Coronary artery (tissue), 2 donors: ENCODE measurements around the gene IL20RA.

ENCODE experiments used
- DNase-seq: peaks from one replicate; pipeline ENCODE4 v3.0.0-alpha.2; 2017; ENCODE audit warnings: low spot score
- H3K27ac ChIP-seq, 2 donors: fragments of 200-600 bp; sonication (generic); one replicate each; pipeline ENCODE4 v1.5.1; 2016 to 2019
- H3K4me3 ChIP-seq: fragments of 200-600 bp; sonication (generic); 2 replicates; pipeline ENCODE4 v1.5.1; 2016; ENCODE audit warnings: mild to moderate bottlenecking, moderate library complexity
- CTCF ChIP-seq: fragments of 200-600 bp; sonication (generic); IDR thresholded peaks from one replicate; pipeline ENCODE4 v1.5.1; 2019; ENCODE audit warnings: antibody characterized with exemption

IL20RA gene

DNA sequence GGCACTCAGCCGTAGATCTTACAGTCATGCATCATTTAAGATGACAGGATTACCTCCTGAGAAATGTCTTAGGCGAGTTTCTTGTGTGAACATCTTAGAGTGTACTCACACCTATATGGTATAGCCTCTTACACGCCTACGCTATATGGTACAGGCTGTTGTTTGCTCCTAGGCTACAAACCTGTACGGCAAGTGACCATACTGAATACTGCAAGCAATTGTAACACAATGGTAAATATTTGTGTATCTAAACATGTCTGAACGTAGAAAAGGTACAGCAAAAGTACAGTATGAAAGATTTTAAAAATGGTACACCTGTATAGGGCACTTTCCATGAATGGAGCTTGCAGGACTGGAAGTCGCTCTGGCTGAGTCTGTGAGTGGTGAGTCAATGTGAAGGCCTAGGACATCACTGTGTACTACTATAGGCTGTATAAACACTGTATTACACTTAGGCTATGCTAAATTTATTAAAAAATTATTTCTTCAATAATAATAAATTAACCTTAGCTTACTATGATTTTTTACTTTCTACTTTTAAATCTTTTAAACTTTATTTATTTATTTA is 541 bp upstream of the IL20RA start:
- DNase-seq: no peak
- Histone ChIP-seq H3K27ac (no peak overlapping the region), H3K4me3 (no peak overlapping the region)
- no peak for TF ChIP-seq CTCF

DNA sequence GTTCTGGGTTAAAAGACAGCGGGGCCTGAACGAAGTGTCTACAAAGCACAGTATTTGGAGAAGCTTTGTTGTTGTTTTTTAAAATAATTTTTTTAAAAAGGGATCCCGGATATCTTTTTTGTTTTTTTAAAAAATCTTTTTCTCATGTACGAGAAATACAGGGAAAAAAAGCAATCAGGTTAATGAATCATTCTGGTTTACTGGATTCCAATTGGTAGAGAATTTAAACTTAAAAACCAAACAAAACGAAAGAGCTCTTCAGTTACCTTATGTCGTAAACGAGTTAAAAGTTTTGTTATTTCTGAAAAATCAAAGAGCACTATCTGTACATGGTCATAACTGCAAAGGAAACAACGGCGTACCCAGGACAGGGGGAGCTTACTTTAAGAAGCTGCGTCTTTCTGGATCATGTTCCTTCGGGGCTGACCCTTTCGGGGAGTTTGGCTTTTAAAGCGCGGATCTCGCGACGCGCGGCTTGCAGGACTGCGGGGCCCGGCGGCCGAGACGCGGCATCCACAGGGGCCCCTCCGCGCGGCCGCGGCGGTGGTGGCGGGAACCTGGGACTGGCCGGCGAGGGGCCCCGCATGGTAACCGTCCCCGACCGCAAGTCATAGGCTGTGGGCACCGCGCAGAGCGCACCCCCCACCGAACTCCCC is 927 bp downstream of the IL20RA start:
- Histone ChIP-seq H3K4me3 (peak overlapping the region; percentile 86), H3K27ac (no peak overlapping the region)
- no peak for TF ChIP-seq CTCF
- no peak for DNase-seq

GRCh38 chr6:137040393-137040792 is 4.4 kb downstream of the IL20RA start:
- DNase-seq: no peak
- no peak overlapping the region for H3K4me3 ChIP-seq
- H3K27ac ChIP-seq: no peak overlapping the region
- no peak for TF ChIP-seq CTCF

GRCh38 chr6:137039010-137039409 is 5.8 kb downstream of the IL20RA start:
- no peak overlapping the region for H3K27ac ChIP-seq
- DNase-seq: no peak
- TF ChIP-seq CTCF: no peak
- H3K4me3 ChIP-seq: no peak overlapping the region

- no peak for DNase-seq
- no peak for TF ChIP-seq CTCF
- H3K27ac ChIP-seq: no peak overlapping the region
- no peak overlapping the region for H3K4me3 ChIP-seq
Observed at GRCh38 chr6:137036566-137037300, 8.0 kb downstream of the IL20RA start.

- no peak for DNase-seq
- H3K27ac ChIP-seq: no peak overlapping the region
Observed at GRCh38 chr6:137033828-137034227, 10.9 kb downstream of the IL20RA start.

More at GRCh38 chr6:137033828-137034227, 10.9 kb downstream of the IL20RA start:
- TF ChIP-seq CTCF: no peak
- H3K4me3 ChIP-seq: no peak overlapping the region
